ENCODE results near the gene TP53TG3D.
"Not testable (repeated sequence)": the region's sequence is repeated elsewhere in the genome, so short reads cannot be mapped to it uniquely, and the experiment has no call there.

The TP53TG3D gene

GRCh38 chr16:32286193-32286592, 33.1 kb downstream of the TP53TG3D start:
- H3K27ac ChIP-seq (ENCODE audit: low read length, poor library complexity, severe bottlenecking); H3K27me3 ChIP-seq (ENCODE audit: control insufficient read depth in 1 of 2, insufficient read depth in 1 of 2, low read length in 2 of 2); H4K8ac ChIP-seq (ENCODE audit: low read length); H2BK5ac ChIP-seq (ENCODE audit: low read depth, low read length, poor library complexity, severe bottlenecking); H3K4me1 ChIP-seq (ENCODE audit: control insufficient read depth, insufficient read depth, low read depth, low read length); H3K9ac ChIP-seq (ENCODE audit: low read length); H2BK12ac ChIP-seq (ENCODE audit: low read length in 2 of 2); H4K91ac ChIP-seq (ENCODE audit: low read length); H3K18ac ChIP-seq (ENCODE audit: low read depth in 1 of 2, low read length in 2 of 2); H2AK5ac ChIP-seq (ENCODE audit: low read length, severe bottlenecking); H3K23ac ChIP-seq (ENCODE audit: low read length in 2 of 2); H3K79me1 ChIP-seq (replicated peaks; ENCODE audit: low read length, poor library complexity, severe bottlenecking); H3K4me2 ChIP-seq (ENCODE audit: low read length, poor library complexity, severe bottlenecking); H3K36me3 ChIP-seq (ENCODE audit: control insufficient read depth in 1 of 2, insufficient read depth in 2 of 2, low read depth in 1 of 2, low read length in 2 of 2); H2AFZ ChIP-seq (ENCODE audit: low read depth, low read length); H3K14ac ChIP-seq (ENCODE audit: low read length in 2 of 2); DNase-seq; H2BK120ac ChIP-seq (ENCODE audit: low read depth, low read length); H3K9me3 ChIP-seq (ENCODE audit: control insufficient read depth, low read length); H2BK15ac ChIP-seq (ENCODE audit: low read depth, poor library complexity, severe bottlenecking); H3K4ac ChIP-seq (ENCODE audit: low read depth in 1 of 2, low read length in 2 of 2); H3K4me3 ChIP-seq (ENCODE audit: insufficient read depth in 1 of 2, low read depth in 1 of 2, low read length in 2 of 2): not testable (repeated sequence)
- WGBS = no CpG with 5 or more reads among the region's 15 CpGs

DNA sequence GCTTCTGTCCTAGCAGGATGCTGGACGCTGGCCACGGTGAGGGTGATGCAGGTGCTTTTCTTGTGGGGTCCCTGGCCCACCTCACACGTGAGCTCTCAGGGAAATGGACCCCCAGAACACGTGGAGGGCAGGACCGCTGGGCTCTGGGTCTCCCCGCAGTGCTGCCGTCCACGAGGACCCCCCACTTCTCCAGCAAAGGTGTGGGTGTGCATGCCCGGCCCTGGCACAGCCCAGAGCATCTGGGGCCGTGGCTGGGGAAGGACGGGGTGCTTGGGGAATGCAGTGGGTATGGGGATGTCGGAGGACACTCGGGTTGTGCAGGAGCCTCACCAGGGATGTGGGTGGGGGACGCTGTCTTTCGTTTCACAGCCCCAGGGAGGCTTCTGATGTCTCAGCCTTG, 34.7 kb downstream of the TP53TG3D start:
- H3K4me1 ChIP-seq (ENCODE audit: control insufficient read depth, insufficient read depth, low read depth, low read length); H4K91ac ChIP-seq (ENCODE audit: low read length); H3K27me3 ChIP-seq (ENCODE audit: control insufficient read depth in 1 of 2, insufficient read depth in 1 of 2, low read length in 2 of 2); H2AFZ ChIP-seq (ENCODE audit: low read depth, low read length); H2BK15ac ChIP-seq (ENCODE audit: low read depth, poor library complexity, severe bottlenecking); H2BK5ac ChIP-seq (ENCODE audit: low read depth, low read length, poor library complexity, severe bottlenecking); H3K18ac ChIP-seq (ENCODE audit: low read depth in 1 of 2, low read length in 2 of 2); H3K4me2 ChIP-seq (ENCODE audit: low read length, poor library complexity, severe bottlenecking); H3K4me3 ChIP-seq (ENCODE audit: insufficient read depth in 1 of 2, low read depth in 1 of 2, low read length in 2 of 2); H3K79me1 ChIP-seq (replicated peaks; ENCODE audit: low read length, poor library complexity, severe bottlenecking); H4K8ac ChIP-seq (ENCODE audit: low read length); H3K4ac ChIP-seq (ENCODE audit: low read depth in 1 of 2, low read length in 2 of 2); H3K27ac ChIP-seq (ENCODE audit: low read length, poor library complexity, severe bottlenecking); H3K9me3 ChIP-seq (ENCODE audit: control insufficient read depth, low read length); H2BK120ac ChIP-seq (ENCODE audit: low read depth, low read length); H2BK12ac ChIP-seq (ENCODE audit: low read length in 2 of 2); H3K36me3 ChIP-seq (ENCODE audit: control insufficient read depth in 1 of 2, insufficient read depth in 2 of 2, low read depth in 1 of 2, low read length in 2 of 2); H3K23ac ChIP-seq (ENCODE audit: low read length in 2 of 2); H2AK5ac ChIP-seq (ENCODE audit: low read length, severe bottlenecking); H3K14ac ChIP-seq (ENCODE audit: low read length in 2 of 2); DNase-seq; H3K9ac ChIP-seq (ENCODE audit: low read length): not testable (repeated sequence)
- 61% methylated on average over 7 of the region's 15 CpGs for WGBS

DNA sequence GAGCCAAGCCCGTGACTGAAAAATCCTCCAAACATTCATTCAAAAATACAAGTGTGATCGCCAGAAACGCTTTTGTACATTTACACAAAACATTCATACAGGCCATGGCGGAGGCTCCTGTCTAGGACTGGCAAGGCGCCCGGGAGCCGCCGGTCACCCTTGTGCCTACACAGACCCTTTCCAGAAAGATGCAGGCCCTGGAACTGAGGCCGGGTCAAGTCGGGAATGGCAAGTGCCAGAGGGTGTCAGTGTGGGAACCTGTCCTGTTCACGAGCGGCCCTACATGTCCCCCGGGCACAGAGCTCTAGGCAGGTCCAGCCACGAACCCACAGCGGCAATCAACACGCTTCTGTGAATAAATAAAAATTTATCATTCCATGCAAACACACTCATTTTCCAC, 36.1 kb downstream of the TP53TG3D start:
- H3K9me3 ChIP-seq (ENCODE audit: control insufficient read depth, low read length); H3K27me3 ChIP-seq (ENCODE audit: control insufficient read depth in 1 of 2, insufficient read depth in 1 of 2, low read length in 2 of 2); H3K79me1 ChIP-seq (replicated peaks; ENCODE audit: low read length, poor library complexity, severe bottlenecking); H2BK5ac ChIP-seq (ENCODE audit: low read depth, low read length, poor library complexity, severe bottlenecking); H3K23ac ChIP-seq (ENCODE audit: low read length in 2 of 2); H2BK15ac ChIP-seq (ENCODE audit: low read depth, poor library complexity, severe bottlenecking); H3K9ac ChIP-seq (ENCODE audit: low read length); H3K36me3 ChIP-seq (ENCODE audit: control insufficient read depth in 1 of 2, insufficient read depth in 2 of 2, low read depth in 1 of 2, low read length in 2 of 2); H2BK120ac ChIP-seq (ENCODE audit: low read depth, low read length); H3K4me1 ChIP-seq (ENCODE audit: control insufficient read depth, insufficient read depth, low read depth, low read length); H3K18ac ChIP-seq (ENCODE audit: low read depth in 1 of 2, low read length in 2 of 2); H2AFZ ChIP-seq (ENCODE audit: low read depth, low read length); H4K8ac ChIP-seq (ENCODE audit: low read length); H3K4me3 ChIP-seq (ENCODE audit: insufficient read depth in 1 of 2, low read depth in 1 of 2, low read length in 2 of 2); H2AK5ac ChIP-seq (ENCODE audit: low read length, severe bottlenecking); H4K91ac ChIP-seq (ENCODE audit: low read length); H3K4ac ChIP-seq (ENCODE audit: low read depth in 1 of 2, low read length in 2 of 2); H3K27ac ChIP-seq (ENCODE audit: low read length, poor library complexity, severe bottlenecking); H3K14ac ChIP-seq (ENCODE audit: low read length in 2 of 2); H3K4me2 ChIP-seq (ENCODE audit: low read length, poor library complexity, severe bottlenecking); DNase-seq; H2BK12ac ChIP-seq (ENCODE audit: low read length in 2 of 2): not testable (repeated sequence)
- no CpG with 5 or more reads among the region's 16 CpGs for WGBS

DNA sequence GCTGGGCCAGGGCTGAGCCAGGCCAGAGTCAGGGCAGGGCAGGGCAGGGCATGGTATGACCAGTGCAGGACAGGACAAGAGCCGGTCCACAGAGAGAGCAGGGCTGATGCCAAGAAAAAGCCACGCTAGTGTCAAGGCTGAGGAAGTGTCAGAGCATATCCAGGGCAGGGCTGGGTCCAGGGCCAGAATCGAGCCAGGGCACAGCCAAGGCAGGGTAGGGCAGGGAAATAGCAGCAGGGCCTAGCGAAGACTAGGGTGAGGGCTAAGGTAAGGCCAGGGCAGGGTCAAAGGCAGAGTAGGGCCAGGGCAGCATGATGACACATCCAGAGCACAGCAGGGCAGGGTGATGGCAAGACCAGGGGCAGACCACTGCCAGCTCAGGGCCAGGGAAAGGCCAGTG, 49.7 kb downstream of the TP53TG3D start:
- H2BK12ac ChIP-seq (ENCODE audit: low read length in 2 of 2); H4K8ac ChIP-seq (ENCODE audit: low read length); H3K4me1 ChIP-seq (ENCODE audit: control insufficient read depth, insufficient read depth, low read depth, low read length); H4K91ac ChIP-seq (ENCODE audit: low read length); H2BK15ac ChIP-seq (ENCODE audit: low read depth, poor library complexity, severe bottlenecking); H2AFZ ChIP-seq (ENCODE audit: low read depth, low read length); H3K27ac ChIP-seq (ENCODE audit: low read length, poor library complexity, severe bottlenecking); H2BK5ac ChIP-seq (ENCODE audit: low read depth, low read length, poor library complexity, severe bottlenecking); H3K9ac ChIP-seq (ENCODE audit: low read length); H3K23ac ChIP-seq (ENCODE audit: low read length in 2 of 2); H3K4ac ChIP-seq (ENCODE audit: low read depth in 1 of 2, low read length in 2 of 2); H2AK5ac ChIP-seq (ENCODE audit: low read length, severe bottlenecking); H3K4me3 ChIP-seq (ENCODE audit: insufficient read depth in 1 of 2, low read depth in 1 of 2, low read length in 2 of 2); H3K14ac ChIP-seq (ENCODE audit: low read length in 2 of 2); H2BK120ac ChIP-seq (ENCODE audit: low read depth, low read length); H3K18ac ChIP-seq (ENCODE audit: low read depth in 1 of 2, low read length in 2 of 2); H3K9me3 ChIP-seq (ENCODE audit: control insufficient read depth, low read length); H3K36me3 ChIP-seq (ENCODE audit: control insufficient read depth in 1 of 2, insufficient read depth in 2 of 2, low read depth in 1 of 2, low read length in 2 of 2); H3K79me1 ChIP-seq (replicated peaks; ENCODE audit: low read length, poor library complexity, severe bottlenecking); H3K27me3 ChIP-seq (ENCODE audit: control insufficient read depth in 1 of 2, insufficient read depth in 1 of 2, low read length in 2 of 2); DNase-seq; H3K4me2 ChIP-seq (ENCODE audit: low read length, poor library complexity, severe bottlenecking): not testable (repeated sequence)
- no CpG with 5 or more reads among the region's 4 CpGs for WGBS
